Mucosa of gallbladder (tissue), 1 donor: ENCODE measurements around the gene KIF17. TPM values are rescaled to one million over a fixed set of nuclear protein-coding genes. Genes with fewer than 3 reads are reported as not detected.

Experiments used
- DNase-seq: peaks from one replicate; pipeline ENCODE4 v3.0.0-alpha.2; 2020; ENCODE audit warnings: low spot score
- total RNA-seq: library from RNA; stranded (reverse); gene quantifications from one replicate; pipeline ENCODE4 v1.2.1, GENCODE V29; 2021
- donor health status: DM: no; HTN: no; CAD: no.

KIF17 gene
- total RNA-seq, 1 donor from 2014 or later = 4.7 TPM

DNA sequence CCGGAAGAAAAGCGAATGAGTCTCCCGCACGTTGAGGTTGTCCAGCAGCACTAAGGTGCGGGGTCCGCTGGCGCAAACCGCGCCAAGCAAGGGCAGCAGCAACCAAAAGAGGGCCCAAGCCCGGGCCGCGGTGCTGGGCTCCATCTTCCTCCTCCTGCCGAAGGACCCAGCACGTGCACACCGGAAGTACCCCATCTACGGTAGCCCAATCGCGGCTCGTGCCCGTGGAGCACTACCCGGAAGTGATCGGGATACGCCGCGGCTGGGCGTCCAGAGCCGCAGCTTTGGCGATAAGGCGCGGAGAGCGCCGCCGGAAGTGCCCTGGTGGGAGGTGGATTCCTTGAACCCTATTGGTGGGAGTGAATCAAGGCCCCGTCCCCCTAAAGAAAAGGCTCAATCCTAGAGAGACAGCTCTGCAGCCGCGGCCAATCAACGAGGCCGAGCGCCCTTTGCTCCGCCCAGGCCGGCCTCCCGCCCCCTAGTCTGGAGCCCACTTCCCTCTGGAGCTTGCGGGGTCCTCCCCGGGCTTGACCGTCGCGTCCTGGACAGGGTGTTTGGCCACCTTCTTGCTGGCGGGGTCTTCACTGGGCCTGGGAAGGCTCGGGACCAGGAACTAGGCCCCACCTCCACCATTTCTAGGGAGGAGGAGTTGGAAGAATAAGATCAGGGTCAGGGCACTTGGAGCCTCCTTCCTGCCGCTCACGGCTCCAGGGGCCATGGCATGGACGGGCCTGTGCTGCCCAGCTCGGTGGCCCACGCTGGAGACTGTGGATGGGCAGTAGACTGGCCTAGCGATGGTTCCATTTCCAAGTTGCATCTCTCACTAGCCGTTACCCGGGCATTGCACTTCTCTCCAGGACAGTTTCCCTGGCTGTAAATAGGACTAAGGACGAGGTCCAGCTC is 56.3 kb downstream of the KIF17 start, which contains the start of gene DDOST:
DDOST (minus strand) TSS at position 163 of the 903 bp plus-strand sequence; CDS start at position 144, 19 bp downstream.
- DNase-seq = peak; percentile 97

DNA sequence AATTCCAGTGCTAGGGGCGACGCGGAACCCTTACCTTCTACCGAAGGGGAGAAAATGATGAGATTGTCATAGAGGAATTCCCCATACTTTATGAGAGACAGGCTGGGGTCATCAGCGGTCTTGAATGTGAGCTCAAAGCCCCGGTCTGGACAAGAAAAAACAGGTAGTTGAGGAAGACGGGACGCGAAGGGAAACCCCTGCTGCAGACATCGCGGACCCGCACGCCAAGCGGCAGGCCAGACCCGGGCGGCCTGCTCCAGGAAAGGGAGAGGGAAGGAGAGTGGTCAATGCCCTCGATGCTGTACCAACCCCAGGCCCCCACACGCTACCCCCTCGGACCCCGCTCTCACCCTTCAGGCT is 57.0 kb downstream of the KIF17 start:
- DNase-seq = no peak

DNA sequence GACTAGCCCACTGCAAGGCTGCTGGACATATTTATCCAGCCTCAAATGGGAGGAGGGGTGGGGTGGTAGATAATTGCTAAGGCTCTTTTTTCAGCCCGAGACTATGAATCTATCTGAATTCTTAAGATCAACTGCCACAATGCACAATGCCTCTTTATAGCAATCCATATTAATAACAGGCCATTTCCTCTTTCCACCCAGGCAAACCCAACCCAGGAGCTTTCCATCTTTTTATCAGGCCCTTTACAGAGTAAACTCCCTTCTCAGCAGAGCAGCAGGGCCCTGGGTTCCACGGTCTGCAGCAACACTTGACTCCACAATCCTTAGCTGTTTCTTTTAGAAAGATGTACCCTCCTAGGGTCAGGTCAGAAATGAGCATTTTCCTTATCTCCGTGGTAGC is 57.4 kb downstream of the KIF17 start:
- DNase-seq = no peak

DNA sequence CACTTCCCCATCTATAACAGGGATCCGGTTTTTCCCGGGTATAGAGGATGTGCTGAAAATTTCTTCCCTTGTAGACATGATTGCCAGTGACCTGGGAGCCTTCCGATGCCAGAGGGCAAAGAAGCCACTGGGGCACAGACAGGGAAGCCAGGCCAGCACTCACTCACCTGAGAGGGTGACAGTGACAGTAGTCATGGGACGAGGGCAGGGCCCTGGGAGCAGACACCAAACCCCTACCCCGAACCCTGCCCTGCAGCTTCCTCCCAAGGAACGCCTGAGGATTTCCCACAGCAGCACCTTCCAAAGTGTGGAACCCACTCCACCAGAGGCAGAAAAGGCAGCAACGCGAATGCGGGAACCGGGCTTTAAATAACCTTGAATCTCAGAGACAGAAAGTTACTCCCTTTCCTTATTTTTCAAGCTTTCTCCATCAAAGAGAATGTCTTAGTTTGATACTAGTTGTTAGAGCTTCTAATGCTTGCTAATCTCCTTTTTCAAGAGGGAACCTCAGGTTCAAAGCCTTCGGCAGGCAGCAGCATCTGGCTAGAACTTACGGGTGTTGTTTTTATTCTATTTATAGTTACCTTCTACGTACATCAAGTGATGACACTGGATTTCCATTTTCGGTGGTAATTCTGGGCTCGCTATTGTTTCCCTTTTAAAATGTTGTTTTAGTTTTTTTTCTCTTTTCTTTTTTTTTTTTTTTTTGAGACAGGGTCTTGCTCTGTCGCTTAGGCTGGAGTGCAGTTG is 59.5 kb downstream of the KIF17 start:
- no peak for DNase-seq

DNA sequence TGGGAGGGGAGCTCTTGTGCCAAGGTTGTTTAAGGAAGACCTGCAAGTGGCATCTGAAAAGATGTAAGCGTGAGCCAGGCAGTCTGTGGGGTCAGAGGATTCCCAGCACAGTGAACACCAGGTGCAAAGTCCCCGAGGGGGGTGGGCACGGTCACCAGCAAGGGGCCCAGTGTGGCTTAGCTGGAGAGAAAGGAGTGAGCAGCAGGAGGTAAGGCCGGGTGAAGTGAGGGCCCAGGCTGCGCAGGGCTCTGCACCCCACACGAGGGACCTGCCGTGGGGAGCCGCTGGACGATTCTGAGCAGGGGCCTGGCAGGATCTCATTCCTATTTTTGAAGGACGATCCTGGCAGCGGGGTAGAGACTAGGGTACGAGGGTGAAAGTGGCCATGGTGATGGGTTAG is 60.8 kb downstream of the KIF17 start:
- no peak for DNase-seq

DNA sequence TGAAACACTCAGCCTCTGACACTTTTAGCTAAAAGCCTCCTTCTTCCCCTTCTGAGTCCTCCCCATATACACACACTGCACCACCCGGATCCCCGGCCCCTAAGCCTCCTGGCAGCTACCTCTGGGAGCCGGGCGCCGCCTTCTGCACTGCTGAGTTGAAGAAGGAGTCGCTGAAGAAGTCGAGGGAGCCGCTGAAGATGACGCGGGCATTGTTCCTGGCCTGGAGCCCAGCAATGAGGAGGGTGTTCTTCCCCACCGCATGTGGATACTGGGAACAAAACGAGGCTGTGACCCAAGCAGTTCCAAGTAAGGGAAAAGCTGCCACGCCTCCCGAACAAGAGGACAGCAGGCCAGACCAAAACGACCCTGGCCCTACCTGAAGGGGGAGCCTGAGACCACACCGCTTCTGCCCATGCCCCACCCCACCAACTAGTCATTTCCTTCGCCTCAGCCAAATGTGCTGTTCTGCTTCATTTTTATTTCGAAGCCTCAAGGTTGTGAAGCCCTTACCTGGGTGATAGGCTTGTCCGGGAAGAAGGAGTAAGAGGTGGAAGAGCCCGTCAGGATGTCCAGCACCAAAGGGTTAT is 63.6 kb downstream of the KIF17 start:
- no peak for DNase-seq

DNA sequence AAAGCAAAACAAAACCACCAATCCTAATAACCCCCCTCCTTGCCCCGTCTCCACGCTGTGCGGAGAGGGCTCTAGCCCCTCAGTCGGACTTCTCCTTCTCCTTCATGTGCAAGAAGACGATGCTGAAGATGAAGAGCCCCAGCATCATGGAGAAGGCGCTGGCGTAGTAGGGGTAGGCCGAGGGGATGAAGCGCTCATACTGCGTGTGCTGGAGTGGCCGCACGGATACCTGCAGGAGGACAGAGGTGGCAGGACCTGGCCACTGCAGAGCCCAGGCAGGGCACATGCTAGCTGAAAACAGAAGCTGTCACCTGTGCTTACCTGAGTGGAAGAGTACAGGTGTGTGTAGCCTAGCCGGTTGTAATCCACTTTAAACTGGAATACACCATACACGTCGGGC is 65.5 kb downstream of the KIF17 start:
- no peak for DNase-seq

DNA sequence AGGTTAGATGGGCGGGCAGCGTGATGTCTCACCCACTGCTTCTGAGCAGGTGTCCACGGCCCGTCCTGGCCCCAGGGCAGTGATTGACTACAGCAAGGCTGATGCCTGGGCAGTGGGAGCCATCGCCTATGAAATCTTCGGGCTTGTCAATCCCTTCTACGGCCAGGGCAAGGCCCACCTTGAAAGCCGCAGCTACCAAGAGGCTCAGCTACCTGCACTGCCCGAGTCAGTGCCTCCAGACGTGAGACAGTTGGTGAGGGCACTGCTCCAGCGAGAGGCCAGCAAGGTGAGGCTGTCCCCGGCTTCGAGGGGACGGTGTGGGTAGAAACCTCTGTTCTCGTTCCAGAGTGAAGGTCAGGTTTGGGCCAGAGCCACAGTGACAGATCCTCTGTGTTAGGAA is 68.9 kb downstream of the KIF17 start:
- no peak for DNase-seq

DNA sequence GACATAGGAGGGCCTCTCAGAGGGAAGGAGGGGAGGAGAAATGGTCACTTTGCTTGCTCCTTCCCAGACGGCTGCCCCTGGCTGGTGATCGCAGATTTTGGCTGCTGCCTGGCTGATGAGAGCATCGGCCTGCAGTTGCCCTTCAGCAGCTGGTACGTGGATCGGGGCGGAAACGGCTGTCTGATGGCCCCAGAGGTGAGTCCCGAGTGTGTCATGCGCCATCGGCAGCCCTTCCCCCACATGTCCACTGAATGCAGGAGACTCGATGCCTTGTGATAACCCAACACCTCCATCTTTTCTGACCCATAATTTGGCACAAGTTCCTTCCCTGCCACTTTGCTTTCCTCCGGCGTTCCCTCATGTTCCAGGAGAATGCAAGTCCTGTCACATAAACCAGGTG is 69.4 kb downstream of the KIF17 start:
- no peak for DNase-seq

DNA sequence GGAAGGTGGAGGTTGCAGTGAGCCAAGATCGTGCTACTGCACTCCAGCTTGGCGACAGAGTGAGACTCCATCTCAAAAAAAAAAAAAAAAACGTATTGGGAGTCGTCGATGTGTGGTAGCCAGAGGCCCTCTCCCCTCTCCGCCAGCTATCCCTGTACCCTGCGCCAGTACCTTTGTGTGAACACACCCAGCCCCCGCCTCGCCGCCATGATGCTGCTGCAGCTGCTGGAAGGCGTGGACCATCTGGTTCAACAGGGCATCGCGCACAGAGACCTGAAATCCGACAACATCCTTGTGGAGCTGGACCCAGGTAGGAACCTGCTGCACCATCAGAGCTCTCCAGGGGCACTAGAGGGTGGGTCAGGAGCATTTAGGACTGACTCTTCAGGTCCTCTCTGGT is 72.4 kb downstream of the KIF17 start:
- DNase-seq = no peak

DNA sequence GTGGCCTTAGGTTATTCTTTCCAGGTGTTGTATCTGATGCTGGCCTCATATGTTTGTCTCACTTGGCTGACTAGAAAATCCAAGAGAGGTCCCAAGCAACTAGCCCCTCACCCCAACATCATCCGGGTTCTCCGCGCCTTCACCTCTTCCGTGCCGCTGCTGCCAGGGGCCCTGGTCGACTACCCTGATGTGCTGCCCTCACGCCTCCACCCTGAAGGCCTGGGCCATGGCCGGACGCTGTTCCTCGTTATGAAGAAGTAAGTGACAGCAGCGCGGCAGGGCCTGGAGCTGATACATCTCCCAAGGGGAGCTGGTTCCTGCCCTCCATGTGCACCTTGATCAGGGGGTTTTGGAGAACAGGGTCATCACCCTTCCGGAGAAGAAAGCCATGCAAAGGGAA is 73.4 kb downstream of the KIF17 start:
- DNase-seq = no peak

DNA sequence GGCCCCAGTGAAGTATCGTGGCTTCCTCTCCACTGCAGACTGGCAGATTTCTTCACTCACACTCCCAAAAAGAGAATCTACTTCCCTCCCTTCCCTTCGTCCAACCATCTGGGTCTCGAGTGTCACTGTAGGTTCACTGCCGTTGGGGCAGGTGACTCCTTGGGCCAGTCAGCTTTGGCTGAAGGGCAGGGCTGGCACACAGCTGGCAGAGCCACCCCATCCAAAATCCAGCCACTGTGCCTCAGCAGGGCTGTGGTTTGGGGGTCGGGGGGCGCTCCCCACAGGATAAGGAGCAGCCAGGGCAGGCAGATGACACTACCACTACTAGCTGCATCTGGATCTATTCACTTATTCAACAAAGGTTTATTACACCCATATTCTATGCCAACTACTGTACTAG is 74.7 kb downstream of the KIF17 start:
- DNase-seq = no peak

DNA sequence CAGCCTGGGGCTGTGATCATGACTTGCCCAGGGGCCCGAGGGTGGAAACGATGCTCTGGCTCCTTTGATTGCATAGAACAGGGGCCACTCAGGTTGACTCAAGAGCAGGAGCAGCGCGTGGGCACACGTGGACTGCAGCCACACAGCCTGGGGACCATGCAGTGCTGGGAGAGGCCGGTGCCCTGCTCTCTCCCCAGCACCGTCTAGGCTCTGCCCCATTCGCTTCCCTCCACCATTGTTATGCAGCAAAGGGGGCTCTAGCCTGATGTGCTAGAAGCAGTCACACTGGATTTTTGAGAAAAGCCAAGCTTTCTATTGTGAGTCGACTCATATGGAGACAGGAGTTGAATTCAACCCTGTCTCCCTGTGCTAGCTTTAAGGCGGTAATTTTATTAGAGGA is 75.8 kb downstream of the KIF17 start:
- DNase-seq = no peak

DNA sequence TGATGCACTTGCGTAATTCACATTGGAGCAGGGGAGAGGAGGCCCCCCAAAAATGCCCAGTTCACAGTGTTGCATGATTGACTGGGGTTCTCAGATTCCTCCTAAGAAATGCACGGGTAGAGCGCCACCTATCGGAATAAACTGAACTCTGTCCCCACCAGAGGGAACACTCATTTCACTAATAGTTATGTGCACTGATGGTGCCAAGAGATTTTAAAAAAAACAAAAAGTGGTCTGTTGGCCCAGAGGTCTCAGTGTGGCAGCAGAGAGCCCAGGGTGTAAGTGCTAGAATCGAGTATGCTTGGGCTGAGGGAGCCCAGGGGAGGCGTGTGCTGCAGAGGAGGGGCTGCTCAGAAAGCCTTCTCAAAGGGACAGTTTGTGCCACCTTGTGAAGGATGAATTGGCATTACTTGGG is 77.6 kb downstream of the KIF17 start:
- peak; percentile 50 for DNase-seq

DNA sequence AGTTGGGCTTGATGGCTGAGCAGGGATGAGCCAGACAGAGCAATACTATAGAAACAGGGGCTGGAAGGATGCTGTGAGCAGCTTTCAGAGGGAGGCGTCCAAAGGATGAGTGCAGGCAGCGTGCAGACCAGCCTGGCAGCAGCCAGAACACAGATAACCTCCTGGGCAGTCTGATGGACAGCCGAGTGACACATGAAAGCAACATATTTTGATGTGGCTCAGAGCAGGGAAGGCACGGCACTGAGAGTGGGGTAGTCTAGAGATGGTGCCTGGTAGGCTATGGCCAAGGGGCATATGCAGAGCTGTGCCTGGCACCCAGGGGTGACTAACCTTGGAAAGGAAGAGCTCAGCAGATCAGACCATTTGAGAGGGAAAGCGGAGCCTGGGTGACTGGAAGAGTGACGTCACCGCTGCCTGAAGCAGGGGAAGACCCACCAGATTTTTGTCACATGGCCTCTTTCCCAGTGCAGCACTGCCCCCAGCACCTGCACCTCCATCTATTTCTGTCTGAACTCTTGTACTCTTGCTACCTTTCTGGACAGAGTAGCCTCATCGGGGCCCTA is 80.9 kb downstream of the KIF17 start:
- DNase-seq = no peak

DNA sequence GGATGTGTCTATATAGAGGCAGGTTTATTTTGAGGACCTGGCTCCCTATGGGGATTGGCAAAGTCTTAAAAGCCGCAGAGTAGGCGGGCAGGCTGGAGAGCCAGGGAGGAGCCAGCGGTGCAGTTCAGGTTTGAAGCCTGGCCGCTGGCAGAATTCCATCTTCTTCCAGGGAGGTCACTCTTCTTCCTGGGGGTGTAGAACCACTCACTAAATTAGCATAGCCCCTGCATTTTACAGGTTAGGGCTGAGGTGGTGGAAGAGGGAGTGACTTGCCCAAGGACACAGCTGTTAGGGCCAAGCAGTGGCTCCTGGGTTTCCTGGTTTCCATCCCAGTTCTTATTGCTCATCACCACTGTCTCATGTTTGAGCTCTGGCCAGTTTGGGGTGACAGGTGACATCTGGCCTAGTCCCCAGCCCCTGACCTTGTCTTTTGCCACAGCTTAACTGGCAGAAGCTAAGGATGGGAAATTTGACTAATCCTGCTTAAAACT is 83.2 kb downstream of the KIF17 start:
- DNase-seq = peak; percentile 22

DNA sequence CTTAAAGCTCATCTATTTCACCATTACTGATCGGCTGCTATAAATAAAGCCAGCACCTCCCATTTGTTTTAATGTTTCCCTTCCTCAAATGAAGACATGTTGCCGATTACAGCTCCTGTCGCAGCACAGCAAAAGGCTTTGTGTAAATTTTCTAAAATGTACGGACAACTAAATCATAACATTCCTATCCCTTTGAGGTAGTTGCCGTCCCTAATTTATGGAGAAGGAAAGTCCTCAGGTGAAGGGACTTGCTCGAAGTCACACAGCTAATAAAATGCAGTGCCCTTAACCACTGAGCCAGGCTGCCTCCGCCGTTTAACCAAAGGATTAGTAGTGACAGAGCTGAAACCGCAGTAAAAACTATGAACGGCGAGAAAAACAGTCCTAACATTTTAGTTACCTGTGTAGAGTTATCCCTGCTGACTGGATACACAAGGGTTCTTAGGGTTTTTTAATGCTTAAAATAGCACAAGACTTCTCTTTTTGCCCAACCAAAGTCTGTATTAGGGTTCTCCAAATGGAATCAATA is 83.7 kb downstream of the KIF17 start:
- DNase-seq = no peak

DNA sequence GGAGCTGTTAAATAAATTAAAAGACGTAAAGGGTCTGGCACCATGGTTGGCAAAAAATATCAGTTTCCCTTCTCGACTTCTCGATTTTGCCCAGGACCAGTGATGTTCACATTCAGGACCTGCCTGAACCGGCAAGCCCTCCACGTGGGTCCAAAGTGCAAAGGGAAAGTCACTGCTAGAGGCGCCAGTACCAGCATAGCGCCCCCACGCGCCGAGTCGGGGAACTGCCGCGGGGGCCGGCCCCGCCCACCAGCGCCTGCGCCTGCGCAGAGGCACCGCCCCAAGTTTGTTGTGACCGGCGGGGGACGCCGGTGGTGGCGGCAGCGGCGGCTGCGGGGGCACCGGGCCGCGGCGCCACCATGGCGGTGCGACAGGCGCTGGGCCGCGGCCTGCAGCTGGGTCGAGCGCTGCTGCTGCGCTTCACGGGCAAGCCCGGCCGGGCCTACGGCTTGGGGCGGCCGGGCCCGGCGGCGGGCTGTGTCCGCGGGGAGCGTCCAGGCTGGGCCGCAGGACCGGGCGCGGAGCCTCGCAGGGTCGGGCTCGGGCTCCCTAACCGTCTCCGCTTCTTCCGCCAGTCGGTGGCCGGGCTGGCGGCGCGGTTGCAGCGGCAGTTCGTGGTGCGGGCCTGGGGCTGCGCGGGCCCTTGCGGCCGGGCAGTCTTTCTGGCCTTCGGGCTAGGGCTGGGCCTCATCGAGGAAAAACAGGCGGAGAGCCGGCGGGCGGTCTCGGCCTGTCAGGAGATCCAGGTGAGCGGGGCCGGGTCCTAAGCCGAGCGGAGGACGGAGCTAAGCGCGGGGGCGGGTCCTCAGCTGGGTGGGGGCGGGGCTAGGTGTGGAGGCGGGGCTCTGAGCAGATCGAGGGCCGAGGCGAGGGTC is 84.4 kb downstream of the KIF17 start, which contains the start of gene PINK1:
PINK1 (plus strand) TSS at position 269 of the 875 bp plus-strand sequence; CDS start at position 360, 91 bp downstream.
- peak; percentile 85 for DNase-seq

DNA sequence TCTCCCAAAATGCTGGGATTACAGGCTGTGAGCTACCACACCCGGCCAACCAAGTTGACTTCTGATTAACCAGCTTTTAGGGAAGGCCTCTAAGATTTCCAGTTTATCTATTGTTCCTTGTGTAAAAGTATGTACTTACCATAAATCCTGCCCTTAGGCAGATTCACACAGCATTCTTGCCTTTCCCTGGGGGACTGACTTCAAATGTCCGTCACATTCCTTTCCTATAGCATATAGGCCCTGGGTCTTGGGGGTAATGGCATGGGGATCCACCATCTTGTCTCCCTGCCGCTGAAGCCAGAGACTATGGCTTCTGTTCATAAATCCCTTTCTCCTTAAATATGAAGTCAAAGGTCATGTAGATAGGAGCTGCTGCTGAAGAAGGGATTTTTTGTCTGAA is 85.4 kb downstream of the KIF17 start:
- DNase-seq = no peak

DNA sequence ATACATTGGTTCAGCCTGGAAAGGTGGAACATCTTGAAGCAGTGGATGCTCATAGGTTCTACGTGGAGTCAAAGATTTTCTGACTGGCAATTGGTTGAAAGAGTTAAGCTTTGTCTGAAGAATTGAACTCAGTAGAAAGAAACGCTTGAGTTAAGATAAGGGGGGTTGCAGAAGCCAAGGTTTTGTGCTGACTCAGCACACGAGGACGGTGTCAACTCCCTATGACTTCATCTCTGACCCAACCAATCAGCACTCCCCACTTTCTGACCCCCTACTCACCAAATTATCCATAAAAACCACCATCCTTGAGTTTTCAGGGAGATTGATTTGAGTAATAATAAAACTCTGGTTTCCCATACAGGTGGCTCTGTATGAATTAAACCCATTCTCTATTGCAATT is 87.1 kb downstream of the KIF17 start:
- DNase-seq = no peak

DNA sequence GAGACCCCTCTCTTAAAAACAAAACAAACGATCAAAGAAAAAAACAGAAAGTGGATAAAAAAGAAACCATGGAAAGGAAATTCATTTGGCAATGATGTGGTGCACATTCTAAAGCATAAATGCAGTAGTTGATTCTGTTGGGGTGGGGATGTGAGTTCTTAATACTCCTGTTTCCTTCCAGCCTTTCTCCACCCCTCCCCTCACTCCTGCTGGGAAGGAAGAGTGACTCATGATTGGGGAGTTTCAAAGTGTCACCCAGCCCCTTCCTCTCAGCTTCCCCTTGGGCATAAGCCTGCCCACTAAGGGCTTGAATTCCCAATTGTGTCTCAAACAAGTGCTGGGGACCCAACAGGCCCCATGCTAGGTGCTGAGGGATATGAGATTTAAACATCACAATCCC is 91.3 kb downstream of the KIF17 start:
- DNase-seq = no peak
